GM21529 (cell line): ENCODE results near the gene ZIC5.

Experiments
- ATAC-seq: cut with Tn5 transposase; IDR thresholded peaks from one replicate; pipeline ENCODE4 v1.9.1; 2021; ENCODE audit not compliant: unreplicated experiment

The ZIC5 gene

DNA sequence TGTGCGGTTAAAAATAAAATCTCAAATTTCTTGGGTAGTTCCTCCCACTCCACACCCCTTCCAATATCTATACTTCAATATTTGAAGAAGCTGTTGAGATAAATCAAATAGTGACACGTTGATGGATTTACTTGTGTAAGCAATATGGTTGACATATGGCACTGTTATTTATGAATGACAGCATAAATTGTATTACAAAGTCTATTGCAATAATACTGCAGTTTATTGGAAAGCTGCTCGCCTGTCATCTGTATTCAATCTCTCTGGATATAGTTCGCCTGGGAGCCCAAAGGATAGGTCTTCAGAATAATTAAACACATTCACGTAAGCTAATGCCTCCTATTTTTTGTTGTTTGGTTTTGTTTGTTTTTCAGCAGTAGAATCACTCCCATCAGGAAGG lies 5.0 kb upstream of the ZIC5 start:
- no peak for ATAC-seq

GRCh38 chr13:99975626-99976025 lies 4.1 kb upstream of the ZIC5 start:
- ATAC-seq, result no peak

- ATAC-seq, result no peak
Observed at GRCh38 chr13:99974939-99975561, 3.5 kb upstream of the ZIC5 start.

GRCh38 chr13:99974296-99974938 lies 2.9 kb upstream of the ZIC5 start:
- no peak for ATAC-seq

DNA sequence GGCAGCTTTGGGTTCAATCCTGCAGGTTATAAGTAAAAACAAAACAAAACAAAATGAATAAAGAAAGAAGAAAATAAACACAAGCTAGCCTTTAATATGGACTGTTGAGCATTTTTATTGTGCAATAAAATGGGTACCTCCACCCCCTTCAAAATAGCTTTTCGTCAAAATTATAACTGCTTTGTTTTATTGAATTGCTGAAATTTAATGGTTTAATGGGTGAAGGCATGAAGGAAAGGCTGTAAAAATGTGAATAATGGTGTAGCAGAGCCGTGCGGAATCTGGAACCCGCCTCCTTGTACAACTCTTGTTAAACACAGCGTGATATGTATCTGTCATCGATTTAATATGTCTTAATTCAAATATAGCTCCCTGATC lies 2.2 kb upstream of the ZIC5 start:
- ATAC-seq, result no peak

DNA sequence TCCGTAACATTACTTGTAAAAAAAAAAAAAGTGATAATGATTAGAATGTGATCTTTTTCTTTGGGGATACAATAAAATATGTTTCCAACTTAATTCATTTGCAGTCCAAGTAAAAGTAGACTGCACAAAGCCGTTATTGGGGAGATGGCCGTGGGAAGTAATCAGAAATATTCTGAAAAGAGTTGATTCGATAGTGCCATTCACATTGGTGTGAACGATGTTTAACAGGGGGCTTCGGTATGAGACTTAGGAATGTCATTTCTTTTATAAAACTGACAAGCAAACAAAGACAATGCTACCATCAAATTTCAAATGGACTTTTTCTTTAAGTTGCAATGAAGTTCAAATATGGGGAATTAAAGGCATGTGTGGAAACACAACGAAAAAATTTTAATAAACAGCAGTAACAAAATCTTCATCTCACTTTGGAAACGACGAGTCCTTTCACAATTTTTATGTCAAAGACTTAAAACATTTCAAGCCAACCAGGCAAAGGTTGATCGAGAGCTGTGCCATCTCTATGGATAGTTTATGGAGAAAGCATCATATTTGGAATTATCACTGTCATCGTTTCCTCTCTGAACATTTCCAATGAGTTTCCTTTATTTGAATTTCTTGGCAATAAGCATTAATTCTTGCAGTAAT lies 1.7 kb upstream of the ZIC5 start:
- no peak for ATAC-seq

DNA sequence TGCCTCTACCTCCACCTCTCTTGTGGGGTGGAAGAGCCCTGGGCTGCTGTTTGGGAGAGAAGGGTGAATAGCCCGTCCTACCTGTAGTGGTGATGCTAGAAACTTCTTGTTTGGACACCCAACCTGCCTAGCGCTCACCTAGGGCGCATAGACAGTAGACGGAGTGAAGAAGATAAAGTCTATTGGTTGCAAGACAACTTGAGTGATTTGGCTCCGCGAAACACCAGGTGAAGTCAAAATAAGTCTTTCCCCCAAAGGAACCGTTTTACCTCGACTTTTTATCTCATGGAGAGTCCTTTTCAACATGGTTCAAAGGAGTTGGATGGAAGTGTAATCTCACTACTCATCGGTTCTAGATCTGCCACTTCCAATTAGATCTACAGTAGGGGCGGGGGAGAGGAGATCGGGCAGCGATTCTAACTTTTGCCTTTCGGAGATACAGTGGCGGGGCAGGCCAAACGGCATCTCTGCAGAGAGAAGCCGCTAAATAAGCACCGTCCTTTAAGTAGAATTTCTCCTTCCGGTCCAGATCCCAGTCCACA lies 694 bp upstream of the ZIC5 start:
- no peak for ATAC-seq

- no peak for ATAC-seq
Observed at GRCh38 chr13:99970651-99971575, 654 bp downstream of the ZIC5 start.

DNA sequence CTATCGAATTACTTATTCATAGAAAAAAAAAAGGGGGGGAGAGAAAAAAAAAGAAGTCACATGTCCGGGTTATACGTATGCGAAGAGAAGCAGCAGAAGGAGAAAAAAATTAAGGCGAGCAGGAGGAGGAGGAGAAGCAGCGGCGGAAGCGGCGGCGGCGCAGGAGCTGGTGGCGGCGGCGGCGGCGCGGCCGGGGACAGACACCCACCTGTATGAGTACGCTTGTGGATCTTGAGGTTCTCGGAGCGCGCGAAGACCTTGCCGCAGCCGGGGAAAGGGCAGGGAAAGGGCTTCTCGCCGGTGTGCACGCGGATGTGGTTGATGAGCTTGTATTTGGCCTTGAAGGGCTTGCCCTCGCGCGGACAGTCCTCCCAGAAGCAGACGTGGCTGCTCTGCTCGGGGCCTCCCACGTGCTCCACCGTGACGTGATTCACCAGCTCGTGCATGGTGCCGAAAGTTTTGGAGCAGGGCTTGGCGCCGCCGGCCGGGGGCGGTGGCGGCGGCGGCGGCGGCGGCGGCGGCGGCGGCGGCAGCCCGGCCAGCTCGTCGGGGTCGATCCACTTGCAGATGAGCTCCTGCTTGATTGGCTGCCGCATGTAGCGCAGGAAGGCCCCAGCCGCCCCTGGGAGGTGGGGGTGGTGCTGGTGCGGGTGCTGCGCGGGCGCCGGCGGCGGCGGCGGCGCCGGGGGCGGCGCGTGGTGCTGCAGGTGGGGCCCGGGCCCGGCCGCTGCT lies 1.5 kb downstream of the ZIC5 start:
- ATAC-seq, result no peak

DNA sequence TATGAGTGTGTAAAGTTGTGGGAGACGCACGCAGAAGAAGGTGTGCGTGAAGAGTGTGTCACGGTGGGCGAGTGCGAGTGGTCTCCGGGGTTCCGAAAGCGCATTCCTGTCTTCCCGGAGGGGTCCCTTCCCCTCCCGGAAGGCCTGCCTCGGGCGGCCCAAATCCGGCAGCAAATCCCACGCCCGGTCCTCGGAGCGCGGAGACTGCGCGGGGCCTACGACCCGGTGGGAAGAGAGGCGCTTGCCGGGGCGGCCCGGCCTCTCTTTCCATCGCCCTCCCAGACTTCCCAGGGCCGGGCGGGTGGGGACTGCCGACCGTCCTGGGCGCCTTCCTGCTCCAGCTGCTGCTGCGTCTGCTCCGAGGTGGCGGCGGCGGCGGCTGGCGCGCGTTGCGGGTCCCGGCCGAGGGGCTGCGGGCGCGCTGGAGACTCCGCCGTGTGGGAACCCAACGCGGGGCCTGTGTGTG lies 2.1 kb downstream of the ZIC5 start:
- ATAC-seq, result no peak

- ATAC-seq, result no peak
Observed at GRCh38 chr13:99968521-99969452, 2.8 kb downstream of the ZIC5 start.

- ATAC-seq, result no peak
Observed at GRCh38 chr13:99967869-99968520, 3.6 kb downstream of the ZIC5 start.

GRCh38 chr13:99967498-99967868 lies 4.1 kb downstream of the ZIC5 start:
- no peak for ATAC-seq

GRCh38 chr13:99966064-99966805 lies 5.3 kb downstream of the ZIC5 start:
- ATAC-seq, result no peak

DNA sequence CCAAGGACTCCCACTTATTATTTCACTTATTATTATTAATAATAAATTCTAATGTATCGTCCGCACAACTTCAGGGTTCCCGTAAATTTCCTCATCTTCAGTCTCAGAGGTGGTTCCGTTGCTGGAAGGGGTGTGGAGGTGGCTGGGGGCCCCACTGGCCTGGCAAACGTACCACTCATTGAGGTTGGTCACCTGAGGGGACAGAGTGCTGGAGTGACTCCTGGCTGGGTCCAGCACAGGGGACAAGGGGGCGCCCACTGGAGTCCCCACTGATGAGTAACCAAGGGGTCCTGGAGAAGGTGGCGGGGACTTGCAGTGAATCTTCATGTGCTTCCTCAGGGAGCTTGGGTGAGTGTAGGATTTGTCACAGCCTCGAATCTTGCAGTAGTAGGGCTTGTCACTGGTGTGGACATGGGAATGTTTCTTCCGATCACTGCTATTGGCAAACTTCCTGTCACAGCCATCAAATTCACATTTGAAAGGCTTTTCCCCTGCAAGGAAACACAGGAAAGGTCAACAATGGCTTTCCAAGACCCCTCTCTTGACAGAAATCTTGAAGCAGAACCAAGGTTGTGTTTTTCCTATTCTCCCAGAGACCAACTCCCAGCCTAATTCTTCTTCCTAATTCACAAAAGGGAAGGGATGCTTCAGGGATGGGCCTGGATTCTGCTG lies 6.1 kb downstream of the ZIC5 start:
- no peak for ATAC-seq

DNA sequence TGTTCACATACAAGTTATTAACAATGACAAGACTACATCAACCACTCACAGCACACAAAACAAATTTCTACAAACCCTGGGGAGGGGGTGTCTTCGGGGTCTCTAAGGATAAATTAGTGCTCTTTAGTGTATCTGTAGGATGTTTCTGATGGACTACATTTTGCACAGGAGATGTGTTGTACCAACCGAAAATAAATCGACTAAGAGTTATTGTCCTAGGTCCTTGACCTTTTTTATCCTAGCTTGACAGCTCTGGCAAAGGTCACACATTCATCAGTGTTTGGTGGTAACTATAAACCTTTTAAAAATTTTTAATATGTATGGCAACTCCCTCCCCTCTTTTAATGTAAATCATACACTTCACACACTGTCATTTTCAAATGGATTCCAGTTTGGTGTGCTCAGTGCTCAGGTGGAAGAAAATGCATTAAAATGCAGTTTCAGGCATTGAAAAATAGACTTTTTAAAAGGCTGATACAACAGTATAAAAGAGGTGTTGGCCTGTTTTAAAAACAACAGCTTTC lies 7.7 kb downstream of the ZIC5 start:
- ATAC-seq, result no peak

DNA sequence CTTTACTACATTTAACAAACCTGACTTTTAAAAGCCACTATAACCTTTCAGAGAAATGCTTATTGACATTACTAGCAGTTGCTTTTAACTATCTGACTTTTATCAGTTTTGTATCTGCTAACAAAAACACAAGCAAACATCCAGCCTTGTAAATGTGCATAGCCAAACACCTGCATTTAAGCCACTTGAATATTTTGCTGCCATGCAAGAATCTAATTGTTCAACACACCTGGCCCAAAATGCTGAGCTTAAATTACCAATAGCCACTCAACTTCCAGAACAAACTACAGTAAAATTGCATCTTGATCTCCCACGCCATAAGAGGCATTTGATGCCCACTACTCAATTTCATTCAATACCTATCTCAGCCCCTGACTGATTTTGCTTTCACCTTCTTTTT lies 9.3 kb downstream of the ZIC5 start:
- ATAC-seq, result no peak
